ENCODE data around the gene MRPL32.

DNA sequence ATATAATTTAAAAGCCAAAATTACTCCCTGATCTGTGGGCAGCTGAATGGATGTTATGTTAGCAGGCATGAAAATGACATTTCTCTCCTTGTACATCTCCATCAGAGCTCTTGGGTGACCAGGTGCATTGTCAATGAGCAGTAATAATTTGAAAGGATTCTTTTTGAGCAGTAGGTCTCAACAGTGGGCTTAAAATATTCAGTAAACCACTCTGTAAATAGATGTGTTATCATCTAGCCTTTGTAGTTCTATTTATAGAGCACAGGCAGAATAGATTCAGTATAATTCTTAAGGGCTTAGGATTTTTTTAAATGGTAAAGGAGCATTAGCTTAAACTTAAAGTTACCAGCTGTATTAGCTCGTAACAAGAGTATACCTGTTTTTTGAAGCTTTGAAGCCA is 52.0 kb downstream of the MRPL32 start:
- TF ChIP-seq POLR2A (IDR thresholded peaks at IDR 0.05) = no peak
- TF ChIP-seq, protein P1, sequence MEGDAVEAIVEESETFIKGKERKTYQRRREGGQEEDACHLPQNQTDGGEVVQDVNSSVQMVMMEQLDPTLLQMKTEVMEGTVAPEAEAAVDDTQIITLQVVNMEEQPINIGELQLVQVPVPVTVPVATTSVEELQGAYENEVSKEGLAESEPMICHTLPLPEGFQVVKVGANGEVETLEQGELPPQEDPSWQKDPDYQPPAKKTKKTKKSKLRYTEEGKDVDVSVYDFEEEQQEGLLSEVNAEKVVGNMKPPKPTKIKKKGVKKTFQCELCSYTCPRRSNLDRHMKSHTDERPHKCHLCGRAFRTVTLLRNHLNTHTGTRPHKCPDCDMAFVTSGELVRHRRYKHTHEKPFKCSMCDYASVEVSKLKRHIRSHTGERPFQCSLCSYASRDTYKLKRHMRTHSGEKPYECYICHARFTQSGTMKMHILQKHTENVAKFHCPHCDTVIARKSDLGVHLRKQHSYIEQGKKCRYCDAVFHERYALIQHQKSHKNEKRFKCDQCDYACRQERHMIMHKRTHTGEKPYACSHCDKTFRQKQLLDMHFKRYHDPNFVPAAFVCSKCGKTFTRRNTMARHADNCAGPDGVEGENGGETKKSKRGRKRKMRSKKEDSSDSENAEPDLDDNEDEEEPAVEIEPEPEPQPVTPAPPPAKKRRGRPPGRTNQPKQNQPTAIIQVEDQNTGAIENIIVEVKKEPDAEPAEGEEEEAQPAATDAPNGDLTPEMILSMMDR (IDR thresholded peaks at IDR 0.05) = no peak
- TF ChIP-seq POLR2AphosphoS5 (IDR thresholded peaks at IDR 0.05) = no peak
